ENCODE data around the gene CAP1. TPM values are rescaled to one million over a fixed set of nuclear protein-coding genes. Genes with fewer than 3 reads are reported as not detected.
A peak's percentile ranks its signal among the peaks of the same experiment; 100 is the strongest.
"Not testable (repeated sequence)": the region's sequence is repeated elsewhere in the genome, so short reads cannot be mapped to it uniquely, and the experiment has no call there.

The CAP1 gene
- total and polyA plus RNA-seq, 2 donors: 202 to 268 TPM

DNA sequence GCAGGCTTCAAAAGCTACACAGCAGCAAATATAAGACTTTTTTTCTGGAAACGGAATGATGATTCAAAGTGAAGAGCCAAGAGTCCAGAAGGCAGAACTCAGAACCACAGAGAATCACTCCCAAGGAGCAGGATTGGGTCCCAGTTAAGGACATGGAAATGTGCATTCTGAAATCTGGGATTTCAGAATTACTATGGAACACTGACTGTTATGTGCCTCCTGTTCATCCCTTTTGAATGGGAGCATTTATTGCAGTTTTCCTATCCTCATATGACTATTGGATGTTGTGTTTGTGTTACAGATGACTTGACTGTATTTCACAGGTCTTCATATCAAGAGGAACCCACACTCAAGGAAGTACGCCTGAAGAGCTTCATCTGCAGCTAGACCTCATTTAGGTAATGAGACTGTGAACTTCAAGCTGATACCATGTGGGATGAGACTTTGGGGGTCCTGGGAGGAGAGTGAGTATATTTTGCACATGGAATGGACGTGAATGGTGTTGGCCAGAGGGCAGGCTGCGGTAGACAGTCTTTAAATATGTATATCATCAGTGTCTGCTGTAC lies 17.1 kb upstream of the CAP1 start:
- WGBS: 85% methylated on average over 4 of the region's 4 CpGs
- Histone ChIP-seq H3K4me1 (ENCODE audit: control insufficient read depth in 2 of 2, insufficient read depth in 2 of 2, low read length in 2 of 2) (no peaks in the 10 kb centered on the region), H3K27ac (ENCODE audit: low read depth in 1 of 2, low read length in 1 of 2) (no peak overlapping the region), H3K36me3 (ENCODE audit: control insufficient read depth in 2 of 2, insufficient read depth in 2 of 2, low read length in 1 of 2) (no peaks in the 10 kb centered on the region), H3K27me3 (ENCODE audit: control insufficient read depth in 2 of 2, insufficient read depth in 1 of 2, low read length in 1 of 2) (no peaks in the 10 kb centered on the region), H3K9me3 (ENCODE audit: control insufficient read depth in 2 of 2, insufficient read depth in 1 of 2, low read length in 1 of 2) (peaks cover 1 to 10% of the 10 kb centered on the region in 2 donors), H3K4me3 (ENCODE audit: low read length in 2 of 2) (no peak overlapping the region)
- DNase-seq (ENCODE audit: low read depth in 6 of 9, low spot score in 9 of 9): no peak

DNA sequence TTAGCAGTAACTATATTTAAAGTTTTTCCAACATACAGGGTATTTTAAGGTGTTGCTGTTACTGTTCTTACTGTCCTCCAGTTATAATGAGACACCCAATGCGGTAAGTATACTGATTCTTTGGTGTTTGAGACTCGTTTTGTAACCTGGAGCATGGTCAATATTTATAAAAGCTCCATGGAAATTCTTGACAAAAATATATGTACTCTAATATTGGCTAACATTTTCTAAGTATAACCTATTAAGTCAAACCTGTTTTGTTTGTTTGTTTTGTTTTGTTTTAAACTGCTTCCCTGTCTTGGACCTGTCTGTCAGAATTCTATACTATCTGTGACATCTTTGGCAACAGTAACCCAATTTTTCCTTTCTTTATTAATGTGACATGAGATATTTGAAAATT lies 15.9 kb upstream of the CAP1 start:
- 96% methylated on average over 2 of the region's 2 CpGs for WGBS
- H3K36me3 ChIP-seq (ENCODE audit: control insufficient read depth in 2 of 2, insufficient read depth in 2 of 2, low read length in 1 of 2): no peaks in the 10 kb centered on the region
- DNase-seq (ENCODE audit: low read depth in 6 of 9, low spot score in 9 of 9): no peak
- H3K9me3 ChIP-seq (ENCODE audit: control insufficient read depth in 2 of 2, insufficient read depth in 1 of 2, low read length in 1 of 2): peaks cover 1 to 10% of the 10 kb centered on the region in 2 donors
- H3K27ac ChIP-seq (ENCODE audit: low read depth in 1 of 2, low read length in 1 of 2): no peak overlapping the region
- no peaks in the 10 kb centered on the region for H3K27me3 ChIP-seq (ENCODE audit: control insufficient read depth in 2 of 2, insufficient read depth in 1 of 2, low read length in 1 of 2)
- H3K4me3 ChIP-seq (ENCODE audit: low read length in 2 of 2): no peak overlapping the region
- H3K4me1 ChIP-seq (ENCODE audit: control insufficient read depth in 2 of 2, insufficient read depth in 2 of 2, low read length in 2 of 2): peaks cover 0 to 2% of the 10 kb centered on the region in 2 donors

DNA sequence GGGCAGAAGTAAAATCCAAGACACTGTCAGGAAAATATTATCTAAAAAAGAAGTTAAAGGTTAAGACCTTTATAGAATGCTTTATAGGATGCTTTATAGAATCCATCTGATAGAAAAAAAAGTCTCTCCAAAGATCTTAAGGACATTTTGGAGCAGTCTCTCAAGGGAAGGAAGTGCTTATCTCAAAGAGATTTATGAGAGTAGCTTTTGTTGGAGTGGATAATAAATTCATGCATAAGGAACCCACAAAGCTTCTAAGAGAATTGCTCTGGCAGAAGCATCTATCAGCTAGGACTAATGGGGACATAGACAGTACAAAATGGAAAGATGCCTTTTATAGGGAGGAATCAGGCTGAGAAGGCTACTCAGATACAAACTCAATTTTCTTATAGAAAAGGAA lies 12.9 kb upstream of the CAP1 start:
- no peaks in the 10 kb centered on the region for H3K36me3 ChIP-seq (ENCODE audit: control insufficient read depth in 2 of 2, insufficient read depth in 2 of 2, low read length in 1 of 2)
- peaks cover 1 to 10% of the 10 kb centered on the region in 2 donors for H3K9me3 ChIP-seq (ENCODE audit: control insufficient read depth in 2 of 2, insufficient read depth in 1 of 2, low read length in 1 of 2)
- H3K4me3 ChIP-seq (ENCODE audit: low read length in 2 of 2): no peak overlapping the region
- H3K4me1 ChIP-seq (ENCODE audit: control insufficient read depth in 2 of 2, insufficient read depth in 2 of 2, low read length in 2 of 2): peaks cover 0 to 6% of the 10 kb centered on the region in 2 donors
- H3K27ac ChIP-seq (ENCODE audit: low read depth in 1 of 2, low read length in 1 of 2): no peak overlapping the region
- DNase-seq (ENCODE audit: low read depth in 6 of 9, low spot score in 9 of 9): no peak
- no peaks in the 10 kb centered on the region for H3K27me3 ChIP-seq (ENCODE audit: control insufficient read depth in 2 of 2, insufficient read depth in 1 of 2, low read length in 1 of 2)

DNA sequence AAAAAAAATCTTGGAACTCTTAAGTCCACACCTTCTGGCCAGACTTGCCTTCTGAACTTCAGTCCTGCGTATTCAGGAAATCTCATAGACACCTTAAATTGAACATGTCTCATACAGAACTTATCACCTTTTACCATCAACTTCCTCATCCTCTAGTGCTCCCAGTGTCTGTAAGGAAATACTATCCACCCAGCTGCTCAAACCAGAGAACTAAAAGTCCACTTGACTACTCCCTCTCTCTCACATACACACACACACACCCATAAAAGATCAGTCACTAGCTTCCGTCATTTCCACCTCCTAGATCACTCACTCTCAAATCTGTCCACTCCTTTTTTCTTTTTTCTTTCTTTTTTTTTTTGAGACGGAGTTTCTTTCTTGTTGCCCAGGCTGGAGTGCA lies 10.9 kb upstream of the CAP1 start:
- Histone ChIP-seq H3K36me3 (ENCODE audit: control insufficient read depth in 2 of 2, insufficient read depth in 2 of 2, low read length in 1 of 2) (no peaks in the 10 kb centered on the region), H3K27ac (ENCODE audit: low read depth in 1 of 2, low read length in 1 of 2) (no peak overlapping the region), H3K4me3 (ENCODE audit: low read length in 2 of 2) (no peak overlapping the region), H3K4me1 (ENCODE audit: control insufficient read depth in 2 of 2, insufficient read depth in 2 of 2, low read length in 2 of 2) (peaks cover under 1 to 10% of the 10 kb centered on the region in 2 donors), H3K27me3 (ENCODE audit: control insufficient read depth in 2 of 2, insufficient read depth in 1 of 2, low read length in 1 of 2) (no peaks in the 10 kb centered on the region), H3K9me3 (ENCODE audit: control insufficient read depth in 2 of 2, insufficient read depth in 1 of 2, low read length in 1 of 2) (peaks cover 0 to 6% of the 10 kb centered on the region in 2 donors)
- WGBS: 46% methylated on average over 3 of the region's 3 CpGs
- peak in 1 of 9 donors; percentile 14 for DNase-seq (ENCODE audit: low read depth in 6 of 9, low spot score in 9 of 9)

DNA sequence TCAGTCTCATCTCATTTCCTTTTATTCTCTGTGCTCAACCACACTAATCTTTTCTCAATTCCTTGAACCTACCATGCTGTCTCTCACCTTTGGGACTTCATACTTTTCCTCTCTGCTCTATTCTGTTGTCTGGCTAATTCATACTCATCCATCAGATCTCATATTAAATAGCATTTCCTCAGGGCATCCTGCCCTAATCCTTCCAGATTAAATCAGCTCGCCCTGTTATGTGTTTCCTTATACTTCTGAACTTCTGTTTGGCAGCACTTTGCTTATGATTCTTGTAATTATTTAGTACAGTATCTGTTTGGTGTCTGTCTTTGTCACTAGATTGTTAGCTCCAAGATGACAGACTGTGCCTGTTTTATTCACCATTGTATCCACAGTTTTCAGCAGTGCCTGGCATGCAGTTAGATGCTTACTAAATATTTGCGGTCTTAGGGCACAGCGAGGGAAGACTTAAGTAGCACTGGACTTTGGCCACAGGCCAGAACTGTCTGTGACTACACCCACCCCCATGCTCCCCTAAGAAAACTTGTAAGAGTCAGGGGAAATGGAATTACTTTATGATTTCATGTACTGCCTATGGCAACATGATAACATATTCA lies 9.9 kb upstream of the CAP1 start:
- Histone ChIP-seq H3K4me3 (ENCODE audit: low read length in 2 of 2) (no peak overlapping the region), H3K27ac (ENCODE audit: low read depth in 1 of 2, low read length in 1 of 2) (no peak overlapping the region), H3K27me3 (ENCODE audit: control insufficient read depth in 2 of 2, insufficient read depth in 1 of 2, low read length in 1 of 2) (no peaks in the 10 kb centered on the region), H3K36me3 (ENCODE audit: control insufficient read depth in 2 of 2, insufficient read depth in 2 of 2, low read length in 1 of 2) (no peaks in the 10 kb centered on the region), H3K9me3 (ENCODE audit: control insufficient read depth in 2 of 2, insufficient read depth in 1 of 2, low read length in 1 of 2) (peaks cover 0 to 6% of the 10 kb centered on the region in 2 donors), H3K4me1 (ENCODE audit: control insufficient read depth in 2 of 2, insufficient read depth in 2 of 2, low read length in 2 of 2) (peaks cover 9 to 20% of the 10 kb centered on the region in 2 donors)
- no peak for DNase-seq (ENCODE audit: low read depth in 6 of 9, low spot score in 9 of 9)
- WGBS: 96% methylated on average over 3 of the region's 3 CpGs

DNA sequence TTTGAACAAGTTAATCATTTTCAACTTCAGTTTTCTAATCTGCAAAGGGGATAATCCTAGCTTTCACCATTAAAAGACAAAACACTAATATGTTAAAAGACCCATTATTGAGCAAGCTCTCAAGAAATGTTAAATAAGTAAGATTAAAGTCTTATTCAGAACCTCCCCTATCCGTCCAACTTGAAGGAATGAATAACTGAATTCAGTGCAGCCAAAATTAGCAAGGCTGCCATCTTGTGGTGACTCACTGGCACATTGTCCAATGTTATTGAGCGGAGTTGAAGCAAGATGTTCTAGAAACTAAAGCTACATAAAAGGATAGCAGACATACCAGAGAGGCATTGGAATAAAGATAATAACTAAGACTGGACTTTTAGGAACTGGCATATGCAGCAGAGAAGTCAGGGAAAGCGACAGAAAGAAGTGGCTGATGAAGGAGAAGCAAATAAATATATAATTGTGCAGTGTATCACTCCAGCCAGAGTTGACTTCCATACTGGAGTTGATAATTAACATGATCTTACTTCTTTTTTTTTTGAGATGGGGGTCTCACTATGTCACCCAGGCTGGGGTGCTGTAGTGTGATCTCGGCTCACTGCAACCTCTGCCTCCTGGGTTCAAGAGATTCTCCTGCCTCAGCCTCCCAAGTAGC lies 8.2 kb upstream of the CAP1 start:
- no peak overlapping the region for H3K27ac ChIP-seq (ENCODE audit: low read depth in 1 of 2, low read length in 1 of 2)
- no peaks in the 10 kb centered on the region for H3K9me3 ChIP-seq (ENCODE audit: control insufficient read depth in 2 of 2, insufficient read depth in 1 of 2, low read length in 1 of 2)
- peak in 5 of 9 donors; percentile 41 to 74 (median 51) for DNase-seq (ENCODE audit: low read depth in 6 of 9, low spot score in 9 of 9)
- H3K27me3 ChIP-seq (ENCODE audit: control insufficient read depth in 2 of 2, insufficient read depth in 1 of 2, low read length in 1 of 2): no peaks in the 10 kb centered on the region
- no peaks in the 10 kb centered on the region for H3K36me3 ChIP-seq (ENCODE audit: control insufficient read depth in 2 of 2, insufficient read depth in 2 of 2, low read length in 1 of 2)
- H3K4me3 ChIP-seq (ENCODE audit: low read length in 2 of 2): no peak overlapping the region
- H3K4me1 ChIP-seq (ENCODE audit: control insufficient read depth in 2 of 2, insufficient read depth in 2 of 2, low read length in 2 of 2): peaks cover 9 to 31% of the 10 kb centered on the region in 2 donors
- WGBS: 67% methylated on average over 4 of the region's 4 CpGs

DNA sequence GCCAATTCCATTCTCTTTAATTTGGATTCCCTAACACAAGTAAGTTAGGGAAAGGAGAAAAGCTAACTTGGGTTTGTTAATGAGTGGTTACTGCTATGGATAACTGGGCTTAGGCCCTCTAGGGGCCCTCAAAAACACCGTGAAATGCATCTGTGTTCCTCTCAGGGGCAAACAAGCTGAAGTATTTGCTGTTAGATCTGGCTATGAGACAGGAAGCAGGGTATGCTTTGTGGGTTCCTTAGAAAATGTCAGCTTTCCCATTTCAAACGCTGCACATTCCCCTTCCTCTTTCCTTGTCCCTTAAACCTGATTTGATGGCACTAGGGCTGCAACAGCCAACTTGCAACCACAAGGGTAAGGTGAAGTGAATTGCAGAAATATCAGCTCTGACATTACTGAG lies 5.7 kb upstream of the CAP1 start:
- peaks cover 14 to 34% of the 10 kb centered on the region in 2 donors for H3K4me1 ChIP-seq (ENCODE audit: control insufficient read depth in 2 of 2, insufficient read depth in 2 of 2, low read length in 2 of 2)
- H3K9me3 ChIP-seq (ENCODE audit: control insufficient read depth in 2 of 2, insufficient read depth in 1 of 2, low read length in 1 of 2): no peaks in the 10 kb centered on the region
- no peak overlapping the region for H3K4me3 ChIP-seq (ENCODE audit: low read length in 2 of 2)

DNA sequence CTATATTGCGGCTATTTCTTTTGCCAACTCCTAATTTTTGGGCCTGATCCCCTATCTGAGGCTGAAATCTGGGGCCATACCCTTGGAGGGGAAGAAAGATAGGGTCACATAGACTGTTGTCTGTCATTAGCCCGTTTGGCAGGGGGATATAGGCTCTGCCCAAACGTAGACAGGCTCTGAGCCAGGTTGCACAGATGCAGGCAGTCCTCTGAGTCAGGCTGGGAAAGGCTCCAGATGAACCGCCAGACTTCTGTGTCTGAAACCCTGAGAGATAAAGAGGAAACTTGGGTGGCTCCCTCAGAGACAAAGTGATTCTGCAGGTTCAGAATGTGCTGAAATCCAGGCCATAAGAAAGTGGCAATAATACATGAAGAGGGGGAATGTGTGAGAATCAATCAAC lies 4.0 kb upstream of the CAP1 start:
- peak overlapping the region in 1 of 2 donors; percentile 3 for H3K27ac ChIP-seq (ENCODE audit: low read depth in 1 of 2, low read length in 1 of 2)
- H3K27me3 ChIP-seq (ENCODE audit: control insufficient read depth in 2 of 2, insufficient read depth in 1 of 2, low read length in 1 of 2): no peaks in the 10 kb centered on the region
- no peaks in the 10 kb centered on the region for H3K36me3 ChIP-seq (ENCODE audit: control insufficient read depth in 2 of 2, insufficient read depth in 2 of 2, low read length in 1 of 2)
- H3K4me1 ChIP-seq (ENCODE audit: control insufficient read depth in 2 of 2, insufficient read depth in 2 of 2, low read length in 2 of 2): peaks cover 18 to 36% of the 10 kb centered on the region in 2 donors
- DNase-seq (ENCODE audit: low read depth in 6 of 9, low spot score in 9 of 9): peak in 1 of 9 donors; percentile 29
- WGBS: 31% methylated on average over 4 of the region's 4 CpGs
- no peak overlapping the region for H3K4me3 ChIP-seq (ENCODE audit: low read length in 2 of 2)
- no peaks in the 10 kb centered on the region for H3K9me3 ChIP-seq (ENCODE audit: control insufficient read depth in 2 of 2, insufficient read depth in 1 of 2, low read length in 1 of 2)

More for the DNA sequence above, 5.7 kb upstream of the CAP1 start:
- 5% methylated on average over 2 of the region's 2 CpGs for WGBS
- no peaks in the 10 kb centered on the region for H3K36me3 ChIP-seq (ENCODE audit: control insufficient read depth in 2 of 2, insufficient read depth in 2 of 2, low read length in 1 of 2)
- peak in 7 of 9 donors; percentile 27 to 81 (median 49) for DNase-seq (ENCODE audit: low read depth in 6 of 9, low spot score in 9 of 9)
- no peaks in the 10 kb centered on the region for H3K27me3 ChIP-seq (ENCODE audit: control insufficient read depth in 2 of 2, insufficient read depth in 1 of 2, low read length in 1 of 2)
- peak overlapping the region; percentile 89 to 92 for H3K27ac ChIP-seq (ENCODE audit: low read depth in 1 of 2, low read length in 1 of 2)

DNA sequence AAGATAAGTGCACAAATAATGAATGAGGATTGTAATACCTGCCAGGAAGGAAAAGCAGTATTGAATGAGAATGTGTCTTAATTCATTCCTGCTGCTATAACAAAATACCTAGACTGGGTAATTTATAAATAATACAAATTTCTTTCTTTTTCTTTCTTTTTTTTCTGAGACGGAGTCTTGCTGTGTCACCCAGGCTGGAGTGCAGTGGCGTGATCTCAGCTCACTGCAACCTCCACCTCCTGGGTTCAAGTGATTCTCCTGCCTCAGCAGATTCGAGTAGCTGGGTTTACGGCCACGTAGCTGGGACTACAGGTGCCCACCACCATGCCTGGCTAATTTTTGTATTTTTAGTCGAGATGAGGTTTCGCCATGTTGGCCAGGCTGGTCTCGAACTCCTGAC lies 3.3 kb upstream of the CAP1 start:
- not testable (repeated sequence) for H3K27me3 ChIP-seq (ENCODE audit: control insufficient read depth in 2 of 2, insufficient read depth in 1 of 2, low read length in 1 of 2); H3K9me3 ChIP-seq (ENCODE audit: control insufficient read depth in 2 of 2, insufficient read depth in 1 of 2, low read length in 1 of 2); H3K4me3 ChIP-seq (ENCODE audit: low read length in 2 of 2); H3K27ac ChIP-seq (ENCODE audit: low read depth in 1 of 2, low read length in 1 of 2); H3K36me3 ChIP-seq (ENCODE audit: control insufficient read depth in 2 of 2, insufficient read depth in 2 of 2, low read length in 1 of 2); DNase-seq (ENCODE audit: low read depth in 6 of 9, low spot score in 9 of 9)
- H3K4me1 ChIP-seq (ENCODE audit: control insufficient read depth in 2 of 2, insufficient read depth in 2 of 2, low read length in 2 of 2): peaks cover 24 to 43% of the 10 kb centered on the region in 2 donors
- WGBS: 96% methylated on average over 8 of the region's 8 CpGs

All from thymus (tissue), 11 donors.